DND-41 (cell line): Measurements from ENCODE around the gene RALGPS2.

Source experiments
- ATAC-seq: fragments of 200-7000 bp; cut with Tn5 transposase; 3 replicates; pipeline ENCODE4 v1.9.1; 2021; ENCODE audit warnings: low read depth; ENCODE audit not compliant: insufficient read depth
- DNase-seq: peaks from one replicate; pipeline ENCODE4 v3.0.0-alpha.2; 2020
- H2AFZ ChIP-seq: 2 replicates; pipeline ENCODE4 v1.6.0; 2012; ENCODE audit warnings: low read depth, low read length
- H3K27ac ChIP-seq: 2 replicates; pipeline ENCODE4 v1.5.1; 2012; ENCODE audit warnings: low read length, inconsistent platforms
- H3K27me3 ChIP-seq: fragments of 200-600 bp; sonication (generic); 2 replicates; pipeline ENCODE4 v1.6.0; 2012; ENCODE audit warnings: low read length, mild to moderate bottlenecking, inconsistent platforms; ENCODE audit not compliant: insufficient read depth, poor library complexity
- H3K36me3 ChIP-seq: 2 replicates; pipeline ENCODE4 v1.5.1; 2012; ENCODE audit warnings: low read length, inconsistent platforms; ENCODE audit not compliant: insufficient read depth
- H3K4me1 ChIP-seq: 2 replicates; pipeline ENCODE4 v1.5.1; 2012; ENCODE audit warnings: mild to moderate bottlenecking, low read length; ENCODE audit not compliant: insufficient read depth
- H3K4me2 ChIP-seq: 2 replicates; pipeline ENCODE4 v1.6.0; 2012; ENCODE audit warnings: mild to moderate bottlenecking, moderate library complexity, low read length, inconsistent platforms; ENCODE audit not compliant: insufficient read depth
- H3K4me3 ChIP-seq, 2 experiments: fragments of 200-600 bp in 1 of 2; shearing (Covaris generic) in 1 of 2; 2 replicates each; pipeline ENCODE4 v1.5.1; 2012 to 2016; ENCODE audit warnings: inconsistent platforms in 2 of 2, low read length in 2 of 2, mild to moderate bottlenecking in 2 of 2, low read depth in 1 of 2, moderate library complexity in 1 of 2
- H3K79me2 ChIP-seq: 2 replicates; pipeline ENCODE4 v1.6.0; 2012; ENCODE audit warnings: low read length, inconsistent platforms; ENCODE audit not compliant: insufficient read depth
- H3K9ac ChIP-seq: 2 replicates; pipeline ENCODE4 v1.6.0; 2012; ENCODE audit warnings: low read depth, mild to moderate bottlenecking, inconsistent platforms, low read length, moderate library complexity
- H3K9me3 ChIP-seq: 2 replicates; pipeline ENCODE4 v1.5.1; 2012; ENCODE audit warnings: low read length, moderate library complexity, mild to moderate bottlenecking, inconsistent platforms; ENCODE audit not compliant: insufficient read depth, severe bottlenecking
- H4K20me1 ChIP-seq: 2 replicates; pipeline ENCODE4 v1.6.0; 2012; ENCODE audit warnings: low read length; ENCODE audit not compliant: insufficient read depth
- EZH2 ChIP-seq: IDR thresholded peaks from 3 replicates; pipeline ENCODE4 v1.6.1; 2012; ENCODE audit warnings: borderline replicate concordance, low read depth, mild to moderate bottlenecking, moderate library complexity, low read length, inconsistent platforms; ENCODE audit not compliant: severe bottlenecking
- TF ChIP-seq, protein P1 (sequence below): IDR thresholded peaks from 2 replicates; pipeline ENCODE4 v1.5.1; 2012; ENCODE audit warnings: borderline replicate concordance, low read length, moderate library complexity, mild to moderate bottlenecking; ENCODE audit not compliant: poor library complexity, severe bottlenecking; ENCODE audit errors: extremely low read depth

RALGPS2 gene

GRCh38 chr1:178942285-178943198 is 217.5 kb downstream of the RALGPS2 start:
- Histone ChIP-seq H3K27ac (no peak overlapping the region), H3K36me3 (no peaks in the 10 kb centered on the region), H3K27me3 (no peaks in the 10 kb centered on the region)

DNA sequence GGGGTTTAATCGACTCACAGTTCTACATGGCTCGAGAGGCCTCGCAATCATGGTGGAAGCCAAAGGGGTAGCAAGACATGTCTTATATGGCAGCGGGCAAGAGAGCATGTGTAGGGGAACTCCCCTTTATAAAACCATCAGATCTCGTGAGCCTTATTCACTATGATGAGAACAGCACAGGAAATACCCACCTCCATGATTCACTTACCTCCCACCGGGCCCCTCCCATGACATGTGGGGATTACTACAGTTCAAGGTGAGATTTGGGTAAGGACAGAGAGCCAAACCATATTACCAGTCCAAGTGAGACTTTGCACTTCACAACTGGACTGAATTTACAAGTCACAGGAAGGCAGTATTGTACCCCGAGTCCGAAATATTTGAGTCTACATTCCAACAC is 219.7 kb downstream of the RALGPS2 start:
- Histone ChIP-seq H2AFZ (no peak overlapping the region), H3K79me2 (no peaks in the 10 kb centered on the region), H3K9ac (no peak overlapping the region), H3K4me3 (no peak overlapping the region), H4K20me1 (no peaks in the 10 kb centered on the region), H3K4me1 (no peaks in the 10 kb centered on the region), H3K27ac (no peak overlapping the region), H3K4me2 (no peak overlapping the region), H3K9me3 (no peaks in the 10 kb centered on the region), H3K36me3 (no peaks in the 10 kb centered on the region), H3K27me3 (no peaks in the 10 kb centered on the region)
- no peak for DNase-seq
- ATAC-seq: no peak
- no peak for TF ChIP-seq EZH2
- TF ChIP-seq, protein P1, sequence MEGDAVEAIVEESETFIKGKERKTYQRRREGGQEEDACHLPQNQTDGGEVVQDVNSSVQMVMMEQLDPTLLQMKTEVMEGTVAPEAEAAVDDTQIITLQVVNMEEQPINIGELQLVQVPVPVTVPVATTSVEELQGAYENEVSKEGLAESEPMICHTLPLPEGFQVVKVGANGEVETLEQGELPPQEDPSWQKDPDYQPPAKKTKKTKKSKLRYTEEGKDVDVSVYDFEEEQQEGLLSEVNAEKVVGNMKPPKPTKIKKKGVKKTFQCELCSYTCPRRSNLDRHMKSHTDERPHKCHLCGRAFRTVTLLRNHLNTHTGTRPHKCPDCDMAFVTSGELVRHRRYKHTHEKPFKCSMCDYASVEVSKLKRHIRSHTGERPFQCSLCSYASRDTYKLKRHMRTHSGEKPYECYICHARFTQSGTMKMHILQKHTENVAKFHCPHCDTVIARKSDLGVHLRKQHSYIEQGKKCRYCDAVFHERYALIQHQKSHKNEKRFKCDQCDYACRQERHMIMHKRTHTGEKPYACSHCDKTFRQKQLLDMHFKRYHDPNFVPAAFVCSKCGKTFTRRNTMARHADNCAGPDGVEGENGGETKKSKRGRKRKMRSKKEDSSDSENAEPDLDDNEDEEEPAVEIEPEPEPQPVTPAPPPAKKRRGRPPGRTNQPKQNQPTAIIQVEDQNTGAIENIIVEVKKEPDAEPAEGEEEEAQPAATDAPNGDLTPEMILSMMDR: no peak

More at GRCh38 chr1:178942285-178943198, 217.5 kb downstream of the RALGPS2 start:
- Histone ChIP-seq H3K4me1 (no peaks in the 10 kb centered on the region), H3K9ac (no peak overlapping the region), H3K4me3 (no peak overlapping the region), H3K9me3 (no peaks in the 10 kb centered on the region), H3K4me2 (no peak overlapping the region), H3K79me2 (no peaks in the 10 kb centered on the region), H2AFZ (no peak overlapping the region), H4K20me1 (no peaks in the 10 kb centered on the region)
- ATAC-seq (peak; percentile 76), DNase-seq (peak; percentile 42)
- no peak for TF ChIP-seq EZH2
- TF ChIP-seq, protein P1: no peak

GRCh38 chr1:178945763-178946266 is 220.8 kb downstream of the RALGPS2 start:
- Histone ChIP-seq H3K9me3 (no peaks in the 10 kb centered on the region), H4K20me1 (no peaks in the 10 kb centered on the region), H3K4me2 (no peak overlapping the region), H3K27ac (no peak overlapping the region), H3K36me3 (no peaks in the 10 kb centered on the region), H2AFZ (no peak overlapping the region), H3K4me3 (no peak overlapping the region), H3K79me2 (no peaks in the 10 kb centered on the region), H3K4me1 (no peaks in the 10 kb centered on the region), H3K27me3 (peaks cover 3% of the 10 kb centered on the region), H3K9ac (no peak overlapping the region)
- TF ChIP-seq, protein P1: no peak
- no peak for TF ChIP-seq EZH2
- no peak for ATAC-seq
- no peak for DNase-seq
